Kidney epithelial cell (primary cell): ENCODE measurements around the gene CXCL14. TPM values are rescaled to one million over a fixed set of nuclear protein-coding genes. Genes with fewer than 3 reads are reported as not detected.

Experiments used
- DNase-seq: peaks from one replicate; pipeline ENCODE4 v3.0.0-alpha.2; 2010; ENCODE audit warnings: low read depth
- H3K27me3 ChIP-seq: 2 replicates; pipeline ENCODE4 v1.6.0; 2011; ENCODE audit warnings: low read length; ENCODE audit not compliant: control insufficient read depth, insufficient read depth
- H3K36me3 ChIP-seq: 2 replicates; pipeline ENCODE4 v1.5.1; 2011; ENCODE audit warnings: low read length; ENCODE audit not compliant: control insufficient read depth, insufficient read depth
- H3K4me3 ChIP-seq: 2 replicates; pipeline ENCODE4 v1.5.1; 2011; ENCODE audit warnings: low read depth, mild to moderate bottlenecking, control low read depth, low read length
- CTCF ChIP-seq: IDR thresholded peaks from 2 replicates; pipeline ENCODE4 v1.5.1; 2011; ENCODE audit warnings: mild to moderate bottlenecking, moderate library complexity, low read length, control low read depth, inconsistent platforms; ENCODE audit not compliant: insufficient read depth, poor library complexity, severe bottlenecking
- total RNA-seq: library from RNA; depleted of rRNA; stranded (reverse); fragments of >200 nt; gene quantifications from 2 replicates; pipeline ENCODE4 v1.2.3, GENCODE V29; 2015

CXCL14 gene
- total RNA-seq, 1 donor from 2014 or later = not detected

GRCh38 chr5:135623186-135623715 lies 44.5 kb upstream of the CXCL14 start:
- Histone ChIP-seq H3K4me3 (no peak overlapping the region), H3K27me3 (no peaks in the 10 kb centered on the region), H3K36me3 (no peaks in the 10 kb centered on the region)
- no peak for TF ChIP-seq CTCF
- no peak for DNase-seq

- no peak for DNase-seq
- H3K4me3 ChIP-seq = no peak overlapping the region
- H3K27me3 ChIP-seq = no peaks in the 10 kb centered on the region
- no peaks in the 10 kb centered on the region for H3K36me3 ChIP-seq
- no peak for TF ChIP-seq CTCF
These were observed 36.9 kb upstream of the CXCL14 start for GRCh38 chr5:135615581-135616260.

GRCh38 chr5:135615171-135615570 lies 36.4 kb upstream of the CXCL14 start:
- TF ChIP-seq CTCF = no peak
- DNase-seq = no peak
- Histone ChIP-seq H3K27me3 (no peaks in the 10 kb centered on the region), H3K36me3 (no peaks in the 10 kb centered on the region), H3K4me3 (no peak overlapping the region)

GRCh38 chr5:135609981-135610380 lies 31.2 kb upstream of the CXCL14 start:
- no peak for TF ChIP-seq CTCF
- Histone ChIP-seq H3K27me3 (no peaks in the 10 kb centered on the region), H3K4me3 (no peak overlapping the region), H3K36me3 (no peaks in the 10 kb centered on the region)
- DNase-seq = no peak

- Histone ChIP-seq H3K27me3 (no peaks in the 10 kb centered on the region), H3K4me3 (no peak overlapping the region), H3K36me3 (no peaks in the 10 kb centered on the region)
- TF ChIP-seq CTCF = no peak
- DNase-seq = no peak
These were observed 30.1 kb upstream of the CXCL14 start for GRCh38 chr5:135608761-135609443.

- Histone ChIP-seq H3K27me3 (no peaks in the 10 kb centered on the region), H3K4me3 (no peak overlapping the region), H3K36me3 (no peaks in the 10 kb centered on the region)
- DNase-seq = no peak
- no peak for TF ChIP-seq CTCF
These were observed 29.6 kb upstream of the CXCL14 start for GRCh38 chr5:135608361-135608760.
